Activated CD8-positive, alpha-beta memory T cell treated with anti-CD3 and anti-CD28 coated beads for 1 hour (primary cell): ENCODE data around the gene CD248.

Source experiments
- DNase-seq, 2 donors: peaks; one replicate each; pipeline ENCODE4 v3.0.0-alpha.2; 2020; ENCODE audit warnings: low read depth in 1 of 2; ENCODE audit errors: extremely low read depth in 1 of 2

CD248 gene

GRCh38 chr11:66341502-66342126, 24.8 kb upstream of the CD248 start:
- DNase-seq, result no peak

DNA sequence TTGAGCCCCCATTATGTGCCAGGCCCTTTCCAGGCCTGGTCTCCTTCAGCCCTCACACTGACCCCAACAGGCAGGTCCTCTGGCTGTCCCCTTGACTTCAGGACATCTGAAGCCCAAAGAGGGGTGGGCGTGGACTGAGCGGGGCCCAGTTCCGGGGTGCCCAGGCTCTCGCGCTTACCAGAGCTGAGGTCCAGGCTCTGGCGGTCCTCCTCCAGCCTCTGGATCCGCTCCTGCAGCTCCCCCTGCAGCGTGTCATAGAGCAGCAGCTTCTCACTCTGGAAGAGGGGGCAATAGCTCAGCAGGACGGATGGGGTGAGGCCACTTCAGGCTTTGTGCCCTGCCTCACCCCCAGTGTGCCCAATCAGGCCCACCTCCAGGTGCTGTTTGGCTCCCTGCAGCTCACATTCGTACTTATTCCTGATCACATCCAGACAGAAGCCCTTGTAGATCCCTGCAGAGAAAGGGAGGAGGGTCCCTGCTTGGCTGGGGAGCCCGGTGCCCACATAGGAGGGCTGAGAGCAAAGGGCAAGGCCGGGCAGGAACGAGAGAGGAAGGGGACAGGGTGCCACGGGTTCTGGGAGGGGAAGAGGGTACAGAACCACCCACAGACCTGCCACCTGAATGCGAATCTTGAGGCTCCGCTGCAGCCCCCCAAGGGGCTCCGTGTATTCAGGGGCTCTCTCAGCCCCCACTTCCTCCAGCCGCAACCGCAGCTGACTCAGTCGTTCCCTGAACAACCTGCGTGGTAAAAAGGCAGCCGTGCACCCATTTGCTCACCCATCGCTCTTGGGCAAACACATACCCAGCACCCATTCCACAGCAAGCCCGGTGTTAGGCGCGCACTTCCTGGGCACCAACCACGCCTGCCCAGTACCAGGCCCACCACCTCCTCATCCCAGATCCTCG, 24.0 kb upstream of the CD248 start:
- DNase-seq, result no peak

GRCh38 chr11:66339686-66340483, 23.0 kb upstream of the CD248 start:
- no peak for DNase-seq

GRCh38 chr11:66339162-66339675, 22.4 kb upstream of the CD248 start:
- DNase-seq, result no peak

- DNase-seq, result no peak
Observed at GRCh38 chr11:66338276-66339161, 21.7 kb upstream of the CD248 start.

- no peak for DNase-seq
Observed at GRCh38 chr11:66337103-66337899, 20.5 kb upstream of the CD248 start.

DNA sequence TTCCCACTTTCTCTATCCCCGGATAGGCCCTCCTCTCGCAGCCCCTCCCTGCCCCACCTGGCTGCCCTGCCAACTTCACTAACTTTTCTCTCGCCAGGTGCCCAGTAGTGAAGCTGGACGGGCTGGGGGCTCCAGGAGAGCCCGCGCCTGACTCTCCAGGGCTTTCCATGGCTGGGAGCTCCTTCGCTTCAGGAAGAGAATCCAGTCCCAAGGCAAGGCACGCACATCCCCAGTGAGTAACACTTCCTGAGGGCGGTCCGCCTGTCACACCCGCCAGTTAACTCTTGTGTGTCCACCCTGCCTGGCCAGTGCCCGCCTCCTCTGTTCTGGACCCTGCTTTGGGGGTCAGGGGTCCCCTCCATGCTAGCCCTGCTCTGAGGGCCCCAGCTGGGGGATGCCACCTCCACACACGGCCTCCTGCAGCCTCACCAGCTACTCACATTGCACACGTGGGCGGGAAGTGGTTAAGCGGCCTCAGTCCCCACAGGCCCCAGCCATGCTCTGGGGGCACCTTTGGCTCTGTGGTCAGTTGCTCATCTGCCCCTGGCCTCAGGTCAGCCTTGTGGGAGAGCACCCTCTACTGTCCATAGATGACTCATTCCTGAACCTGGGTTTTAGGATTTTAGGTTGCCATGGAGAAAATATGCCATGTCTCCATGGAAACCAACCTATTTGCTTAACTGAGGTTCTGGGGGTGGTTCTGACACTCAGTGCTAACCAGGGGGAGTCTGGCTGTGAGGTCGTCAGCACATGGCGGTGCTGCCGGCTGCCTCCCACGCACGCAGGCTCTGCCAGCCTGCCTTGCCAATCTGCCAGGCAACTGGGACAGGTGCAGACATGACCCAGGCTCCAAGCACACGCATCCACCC, 19.6 kb upstream of the CD248 start, which contains the start of gene RIN1:
RIN1 (minus strand) TSS at position 201 of the 869 bp plus-strand sequence; CDS start at position 169, 32 bp downstream.
- no peak for DNase-seq

DNA sequence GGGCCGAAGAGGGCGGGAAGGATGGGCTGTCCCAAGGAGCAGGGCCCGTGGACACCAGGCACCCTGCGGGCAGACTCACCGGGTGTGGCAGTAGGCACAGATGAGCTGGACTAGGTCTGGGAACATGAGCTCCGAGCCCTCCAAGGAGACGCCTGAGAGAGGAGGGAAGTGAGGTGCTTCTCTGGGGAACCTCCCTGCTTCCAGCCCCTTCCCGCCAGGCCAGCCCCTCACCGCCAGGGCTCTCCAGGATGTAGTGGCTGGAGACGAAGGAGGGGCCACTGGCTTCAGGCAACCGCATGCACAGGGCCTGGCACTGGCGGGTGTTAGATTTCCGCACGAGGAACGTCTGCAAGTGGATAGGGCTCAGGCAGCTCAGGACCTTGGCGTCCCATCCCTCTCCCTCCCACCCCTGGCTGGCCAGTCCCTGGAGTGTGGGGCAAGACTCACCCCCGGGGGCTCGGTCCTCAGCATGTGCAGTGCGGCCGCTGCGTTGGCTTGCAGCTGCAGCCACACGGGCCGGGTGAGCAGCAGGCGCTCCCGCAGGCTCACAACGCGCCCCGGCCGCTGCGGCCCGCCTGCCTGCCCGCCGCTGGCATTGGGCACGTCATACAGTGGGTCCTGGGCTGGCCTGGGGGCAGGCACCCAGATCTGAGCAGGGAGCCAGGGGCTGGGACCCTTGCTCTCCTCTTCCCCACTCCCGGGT, 18.8 kb upstream of the CD248 start:
- DNase-seq, result no peak

GRCh38 chr11:66334605-66335442, 18.0 kb upstream of the CD248 start:
- DNase-seq, result no peak

- DNase-seq, result no peak
Observed at GRCh38 chr11:66333896-66334604, 17.2 kb upstream of the CD248 start.

- no peak for DNase-seq
Observed at GRCh38 chr11:66333220-66333877, 16.5 kb upstream of the CD248 start.

GRCh38 chr11:66332371-66333219, 15.8 kb upstream of the CD248 start:
- no peak for DNase-seq

- DNase-seq, result no peak
Observed at GRCh38 chr11:66331542-66332370, 14.9 kb upstream of the CD248 start.

GRCh38 chr11:66330931-66331330, 14.1 kb upstream of the CD248 start:
- no peak for DNase-seq
